ENCODE data around the gene INPP5B. TPM values are rescaled to one million over a fixed set of nuclear protein-coding genes. Genes with fewer than 3 reads are reported as not detected.
"Not testable (repeated sequence)": the region's sequence is repeated elsewhere in the genome, so short reads cannot be mapped to it uniquely, and the experiment has no call there.

Gene INPP5B
- total RNA-seq, 1 experiment from 2014 or later, result 26.8 TPM

DNA sequence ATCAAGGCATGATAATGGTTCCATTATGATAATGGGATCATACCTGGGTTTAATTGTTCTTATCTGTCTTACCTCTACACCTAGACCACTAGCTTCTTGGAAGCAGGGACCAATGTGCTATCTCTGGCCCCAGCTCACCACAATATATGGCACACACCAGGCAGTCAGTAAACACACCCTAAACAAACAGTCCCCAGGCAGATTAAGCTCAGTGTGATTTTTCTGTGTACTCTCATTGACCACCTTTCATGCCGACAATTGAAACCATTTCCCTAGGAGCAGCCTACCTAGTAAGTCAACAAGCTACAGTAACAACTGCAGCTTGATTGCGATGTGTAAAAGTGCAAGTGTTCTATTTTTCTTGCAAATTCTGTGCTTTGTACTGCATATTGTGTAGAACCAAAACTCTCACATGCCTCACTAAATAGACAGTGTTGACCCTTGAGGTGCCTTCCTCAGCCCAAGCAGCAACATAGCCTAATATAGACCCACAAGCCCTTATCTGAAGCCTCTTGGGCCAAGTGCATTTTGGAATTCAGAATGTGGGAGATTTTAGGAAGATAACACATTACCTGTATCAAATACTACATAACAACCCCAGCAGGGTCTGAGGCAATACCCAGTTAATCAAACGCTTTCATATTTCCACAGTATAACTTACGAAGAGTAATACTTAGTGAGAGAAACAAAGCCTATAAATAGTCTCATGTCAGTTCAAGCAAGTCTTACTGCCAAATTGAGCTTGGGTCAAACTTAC lies 32.0 kb downstream of the INPP5B start:
- Mint-ChIP-seq H3K4me1 (no peaks in the 10 kb centered on the region), H3K9me3 (no peaks in the 10 kb centered on the region), H3K27ac (no peak overlapping the region), H3K4me3 (no peak overlapping the region), H3K27me3 (ENCODE audit: low read depth) (no peaks in the 10 kb centered on the region), H3K36me3 (no peaks in the 10 kb centered on the region)
- ATAC-seq (no peak), DNase-seq (ENCODE audit: low spot score) (no peak)
- TF ChIP-seq, protein P1, sequence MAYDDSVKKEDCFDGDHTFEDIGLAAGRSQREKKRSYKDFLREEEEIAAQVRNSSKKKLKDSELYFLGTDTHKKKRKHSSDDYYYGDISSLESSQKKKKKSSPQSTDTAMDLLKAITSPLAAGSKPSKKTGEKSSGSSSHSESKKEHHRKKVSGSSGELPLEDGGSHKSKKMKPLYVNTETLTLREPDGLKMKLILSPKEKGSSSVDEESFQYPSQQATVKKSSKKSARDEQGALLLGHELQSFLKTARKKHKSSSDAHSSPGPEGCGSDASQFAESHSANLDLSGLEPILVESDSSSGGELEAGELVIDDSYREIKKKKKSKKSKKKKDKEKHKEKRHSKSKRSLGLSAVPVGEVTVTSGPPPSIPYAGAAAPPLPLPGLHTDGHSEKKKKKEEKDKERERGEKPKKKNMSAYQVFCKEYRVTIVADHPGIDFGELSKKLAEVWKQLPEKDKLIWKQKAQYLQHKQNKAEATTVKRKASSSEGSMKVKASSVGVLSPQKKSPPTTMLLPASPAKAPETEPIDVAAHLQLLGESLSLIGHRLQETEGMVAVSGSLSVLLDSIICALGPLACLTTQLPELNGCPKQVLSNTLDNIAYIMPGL (CRISPR knock-in tag; IDR thresholded peaks at IDR 0.05), result no peak
- TF ChIP-seq E2F1 (CRISPR knock-in tag; IDR thresholded peaks at IDR 0.05) (no peak), OVOL2 (CRISPR knock-in tag; IDR thresholded peaks at IDR 0.05; ENCODE audit: borderline replicate concordance) (no peak), ESRRA (CRISPR knock-in tag; IDR thresholded peaks at IDR 0.05; ENCODE audit: borderline replicate concordance) (no peak)
- CTCF ChIA-PET, result interaction anchor here (1.3 to 1.9 kb wide), 2 partner anchors 21 to 55 kb away, joined by 3 to 5 read pairs; no protein-coding TSS in a partner anchor
- POLR2A ChIA-PET, result interaction anchor here (0.6 to 0.9 kb wide), 2 partner anchors 17 to 47 kb away, joined by 3 to 6 read pairs; no protein-coding TSS in a partner anchor

DNA sequence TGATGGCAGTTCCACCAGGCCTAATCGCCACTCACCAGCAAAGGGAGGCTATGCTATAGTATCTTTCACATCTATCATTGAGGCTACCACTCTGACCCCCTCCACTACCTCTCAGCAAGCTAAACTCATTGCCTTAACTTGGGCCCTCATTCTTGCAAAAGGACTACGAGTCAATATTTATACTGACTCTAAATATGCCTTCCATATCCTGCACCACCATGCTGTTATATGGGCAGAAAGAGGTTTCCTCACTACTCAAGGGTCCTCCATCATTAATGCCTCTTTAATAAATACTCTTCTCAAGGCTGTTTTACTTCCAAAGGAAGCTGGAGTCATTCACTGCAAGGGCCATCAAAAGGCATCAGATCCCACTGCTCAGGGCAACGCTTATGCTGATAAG lies 35.4 kb downstream of the INPP5B start:
- H3K4me3 Mint-ChIP-seq; H3K4me1 Mint-ChIP-seq; ATAC-seq; DNase-seq (ENCODE audit: low spot score); POLR2A ChIA-PET; H3K36me3 Mint-ChIP-seq; H3K9me3 Mint-ChIP-seq; H3K27me3 Mint-ChIP-seq (ENCODE audit: low read depth); H3K27ac Mint-ChIP-seq: not testable (repeated sequence)
- CTCF ChIA-PET, result interaction anchor here (0.6 kb wide), 1 partner anchor 21 kb away, joined by 3 read pairs; no protein-coding TSS in a partner anchor

- POLR2A ChIA-PET; H3K4me3 Mint-ChIP-seq; H3K27me3 Mint-ChIP-seq (ENCODE audit: low read depth); H3K4me1 Mint-ChIP-seq; H3K9me3 Mint-ChIP-seq; CTCF ChIA-PET; DNase-seq (ENCODE audit: low spot score); H3K27ac Mint-ChIP-seq; H3K36me3 Mint-ChIP-seq; ATAC-seq: not testable (repeated sequence)
These were observed 36.0 kb downstream of the INPP5B start for GRCh38 chr1:37910886-37911285.

- peaks cover 15% of the 10 kb centered on the region for H3K36me3 Mint-ChIP-seq
These were observed 38.3 kb downstream of the INPP5B start for GRCh38 chr1:37908531-37908930.

DNA sequence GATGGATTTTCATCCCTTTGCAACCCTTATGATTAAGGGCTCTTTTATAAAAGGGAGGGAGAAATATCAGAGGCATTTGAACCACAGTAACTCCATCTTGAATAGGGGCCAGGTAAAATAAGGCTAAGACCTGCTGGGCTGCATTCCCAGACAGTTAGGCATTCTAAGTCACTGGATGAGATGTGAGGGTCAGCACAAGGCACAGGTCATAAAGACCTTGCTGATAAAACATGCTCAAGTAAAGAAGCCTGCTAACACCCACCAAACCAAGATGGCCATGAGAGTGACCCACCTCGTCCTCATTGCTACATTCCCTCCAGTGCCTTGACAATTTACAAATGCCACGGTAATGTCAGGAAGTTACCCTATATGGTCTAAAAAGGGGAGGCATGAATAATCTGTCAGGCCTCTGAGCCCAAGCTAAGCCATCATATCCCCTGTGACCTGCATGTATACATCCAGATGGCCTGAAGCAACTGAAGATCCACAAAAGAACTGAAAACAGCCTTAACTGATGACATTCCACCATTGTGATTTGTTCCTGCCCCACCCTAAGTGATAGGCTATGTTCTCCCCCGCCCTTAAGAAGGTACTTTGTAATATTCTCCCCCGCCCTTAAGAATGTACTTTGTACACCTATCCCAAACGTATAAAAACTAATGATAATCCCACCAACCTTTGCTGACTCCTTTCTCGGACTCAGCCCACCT lies 39.3 kb downstream of the INPP5B start:
- peaks cover 15% of the 10 kb centered on the region for H3K36me3 Mint-ChIP-seq
- CTCF ChIA-PET; H3K9me3 Mint-ChIP-seq; ATAC-seq; DNase-seq (ENCODE audit: low spot score); H3K4me3 Mint-ChIP-seq; H3K4me1 Mint-ChIP-seq; POLR2A ChIA-PET; H3K27ac Mint-ChIP-seq; H3K27me3 Mint-ChIP-seq (ENCODE audit: low read depth): not testable (repeated sequence)

More at GRCh38 chr1:37908531-37908930, 38.3 kb downstream of the INPP5B start:
- H3K4me3 Mint-ChIP-seq; H3K4me1 Mint-ChIP-seq; H3K27ac Mint-ChIP-seq; H3K27me3 Mint-ChIP-seq (ENCODE audit: low read depth); H3K9me3 Mint-ChIP-seq; ATAC-seq; DNase-seq (ENCODE audit: low spot score); CTCF ChIA-PET; POLR2A ChIA-PET: not testable (repeated sequence)

DNA sequence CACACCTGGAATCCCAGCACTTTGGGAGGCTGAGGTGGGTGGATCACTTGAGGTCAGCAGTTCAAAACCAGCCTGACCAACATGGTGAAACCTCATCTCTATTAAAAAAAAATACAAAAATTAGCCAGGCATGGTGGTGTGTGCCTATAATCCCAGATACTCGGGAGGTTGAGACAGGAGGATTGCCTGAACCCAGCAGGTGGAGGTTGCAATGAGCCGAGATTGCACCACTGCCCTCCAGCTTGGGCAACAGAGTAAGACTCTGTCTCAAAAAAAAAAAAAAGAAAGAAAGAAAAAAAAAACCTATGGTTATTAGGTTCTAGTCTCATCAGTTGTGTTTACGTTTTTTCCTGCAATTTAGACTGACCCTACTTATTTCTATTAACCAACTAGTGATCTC lies 40.3 kb downstream of the INPP5B start:
- H3K27ac Mint-ChIP-seq; H3K4me1 Mint-ChIP-seq; CTCF ChIA-PET; ATAC-seq; H3K27me3 Mint-ChIP-seq (ENCODE audit: low read depth); H3K9me3 Mint-ChIP-seq; DNase-seq (ENCODE audit: low spot score); H3K4me3 Mint-ChIP-seq; POLR2A ChIA-PET: not testable (repeated sequence)
- H3K36me3 Mint-ChIP-seq, result peaks cover 15% of the 10 kb centered on the region
